COR-L47 (cell line): ENCODE data around the gene ZBTB26.
"Not testable (repeated sequence)": the region's sequence is repeated elsewhere in the genome, so short reads cannot be mapped to it uniquely, and the experiment has no call there.

Source experiments
- DNase-seq: peaks from one replicate; lab custom pipeline; 2025; lab: John Stamatoyannopoulos, UW

ZBTB26 gene

DNA sequence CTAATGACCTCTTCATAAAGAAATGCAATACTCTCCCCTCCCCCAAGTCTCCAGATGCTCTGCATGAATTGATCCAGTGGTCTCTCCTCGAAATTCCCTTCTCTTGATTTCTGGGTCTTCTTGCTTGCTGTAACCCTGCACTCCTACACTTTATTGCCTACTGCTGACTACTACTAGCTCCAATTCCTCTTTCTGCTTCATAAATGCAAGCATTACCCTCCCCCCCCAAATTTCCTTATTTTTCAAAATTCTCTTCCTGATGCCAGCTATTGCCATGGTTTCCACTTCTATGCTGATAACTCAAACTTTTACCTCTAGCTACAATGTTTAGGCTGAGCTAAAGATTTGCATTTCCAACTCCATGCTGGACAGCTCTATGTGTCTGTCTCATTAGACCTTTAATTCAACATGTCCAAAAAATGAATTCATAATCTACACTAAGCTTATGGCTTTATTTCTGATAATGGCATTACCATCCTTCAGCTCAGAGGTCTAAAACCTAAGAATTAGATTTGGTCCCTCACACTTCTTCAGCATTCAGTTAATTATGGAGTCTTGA is 1.4 kb downstream of the ZBTB26 start:
- DNase-seq, result no peak

DNA sequence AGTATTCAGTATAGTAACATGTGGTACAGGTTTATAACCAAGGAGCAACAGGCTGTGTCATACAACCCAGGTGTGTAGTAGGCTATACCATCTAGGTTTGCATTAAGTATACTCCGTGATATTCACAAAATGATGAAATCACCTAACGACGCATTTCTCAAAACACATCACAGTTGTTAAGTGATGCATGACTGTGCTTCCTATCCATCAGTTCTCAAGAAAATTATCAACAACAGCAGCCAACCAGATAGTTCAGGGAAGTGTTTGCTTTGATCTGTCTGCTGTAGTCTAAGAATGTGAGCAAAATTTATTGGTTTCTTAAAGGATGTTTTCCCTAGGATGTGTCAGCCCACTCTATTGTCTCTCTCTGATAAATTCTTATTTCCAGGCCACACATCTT is 7.4 kb downstream of the ZBTB26 start:
- no peak for DNase-seq

DNA sequence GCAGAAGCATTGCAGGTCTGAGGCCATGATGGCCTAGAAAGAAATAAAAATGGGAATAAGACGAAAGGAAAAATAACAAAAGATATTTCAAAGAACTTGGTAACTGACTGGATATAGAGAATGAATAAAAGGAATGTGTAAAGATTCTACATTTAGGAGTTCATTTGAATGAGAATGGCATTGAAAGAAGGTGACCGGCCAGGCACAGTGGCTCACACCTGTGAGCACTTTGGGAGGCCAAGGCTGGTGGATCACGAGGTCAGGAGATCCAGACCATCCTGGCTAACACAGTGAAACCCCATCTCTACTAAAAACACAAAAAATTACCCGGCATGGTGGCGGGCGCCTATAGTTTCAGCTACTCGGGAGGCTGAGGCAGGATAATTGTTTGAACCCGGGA is 8.6 kb downstream of the ZBTB26 start:
- DNase-seq, result no peak

DNA sequence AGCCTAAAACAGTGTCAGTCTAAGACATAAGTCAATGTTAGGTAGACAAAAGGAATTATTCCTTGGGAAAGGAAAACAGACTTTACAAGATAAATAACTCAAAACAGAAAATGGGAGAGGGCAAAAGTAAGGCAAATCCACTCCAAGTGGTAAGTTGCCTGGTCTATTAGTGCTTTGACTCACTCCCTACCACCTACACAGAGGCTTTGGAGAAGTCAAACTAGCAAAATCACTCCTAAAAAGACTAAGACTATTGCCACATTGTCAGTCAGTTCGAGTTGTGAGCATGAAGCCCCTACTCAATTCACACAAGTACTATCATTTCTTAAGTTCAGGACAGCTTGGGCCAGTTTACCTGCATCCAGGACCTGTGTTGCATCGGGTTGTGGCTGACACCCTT is 13.0 kb downstream of the ZBTB26 start:
- DNase-seq, result no peak

DNA sequence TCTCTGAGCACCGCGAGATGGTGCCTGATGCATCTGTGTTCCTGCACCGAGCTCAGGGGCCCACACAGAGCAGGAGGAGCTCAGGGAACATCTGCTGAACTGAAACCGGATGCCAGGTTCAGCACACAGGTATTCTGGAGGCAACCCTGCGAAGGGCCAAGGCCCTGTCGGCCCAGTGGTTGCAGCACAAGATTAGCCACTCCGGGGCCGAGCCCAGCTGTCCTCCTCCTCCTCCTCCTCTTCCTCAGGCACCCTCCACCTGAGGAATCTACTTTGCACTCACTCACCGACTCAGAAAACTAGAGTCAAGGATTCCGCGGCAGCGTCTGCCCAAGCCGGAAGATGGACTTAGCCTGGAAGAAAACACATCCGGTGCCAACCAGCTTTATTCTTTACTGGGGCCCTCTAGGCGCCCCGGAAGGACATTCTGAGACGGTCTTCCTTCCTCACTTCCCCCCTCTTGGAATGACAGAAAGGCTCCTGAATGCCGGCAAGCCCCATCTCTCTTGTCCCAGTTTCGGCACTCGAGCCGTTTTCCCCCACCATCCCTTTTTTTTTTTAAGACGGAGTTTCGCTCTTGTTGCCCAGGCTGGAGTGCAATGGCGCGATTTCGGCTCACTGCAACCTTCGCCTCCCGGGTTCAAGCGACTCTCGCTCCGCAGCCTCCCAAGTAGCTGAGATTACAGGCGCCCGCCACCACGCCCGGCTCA is 18.2 kb downstream of the ZBTB26 start, which contains the start of gene ZBTB6:
TSS of gene ZBTB6 (minus strand) at position 360 of the 710 bp plus-strand sequence. CDS start 1,251 bp downstream, outside the sequence.
- DNase-seq, result peak; percentile 82

DNA sequence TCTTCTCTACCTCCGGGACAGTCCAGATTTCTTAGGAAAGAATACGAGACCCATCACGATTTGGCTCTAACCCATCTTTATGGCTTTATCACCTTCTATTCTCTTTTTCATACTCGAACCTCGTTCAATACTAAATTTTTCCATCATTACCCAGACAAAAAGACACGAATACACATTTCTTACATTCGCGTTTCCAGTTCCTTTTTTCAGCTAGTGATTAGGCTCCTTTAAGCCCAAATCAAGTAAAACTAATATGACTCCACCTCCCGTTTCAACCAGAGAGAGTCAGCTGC is 18.7 kb downstream of the ZBTB26 start:
- DNase-seq, result no peak

DNA sequence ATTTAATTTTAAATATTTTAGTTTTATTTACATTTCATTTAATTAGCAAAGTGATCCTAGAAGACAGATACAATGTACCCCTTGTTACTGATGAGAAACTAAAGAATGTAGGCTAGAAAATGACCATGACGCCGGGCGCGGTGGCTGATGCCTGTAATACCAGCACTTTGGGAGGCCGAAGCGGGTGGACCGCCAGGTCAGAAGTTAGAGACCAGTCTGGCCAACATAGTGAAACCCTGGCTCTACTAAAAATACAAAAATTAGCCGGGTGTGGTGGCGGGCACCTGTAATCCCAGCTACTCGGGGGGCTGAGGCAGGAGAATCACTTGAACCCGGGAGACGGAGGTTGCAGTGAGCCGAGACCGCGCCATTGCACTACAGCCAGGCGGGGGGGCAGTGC is 25.2 kb downstream of the ZBTB26 start:
- DNase-seq, result not testable (repeated sequence)

DNA sequence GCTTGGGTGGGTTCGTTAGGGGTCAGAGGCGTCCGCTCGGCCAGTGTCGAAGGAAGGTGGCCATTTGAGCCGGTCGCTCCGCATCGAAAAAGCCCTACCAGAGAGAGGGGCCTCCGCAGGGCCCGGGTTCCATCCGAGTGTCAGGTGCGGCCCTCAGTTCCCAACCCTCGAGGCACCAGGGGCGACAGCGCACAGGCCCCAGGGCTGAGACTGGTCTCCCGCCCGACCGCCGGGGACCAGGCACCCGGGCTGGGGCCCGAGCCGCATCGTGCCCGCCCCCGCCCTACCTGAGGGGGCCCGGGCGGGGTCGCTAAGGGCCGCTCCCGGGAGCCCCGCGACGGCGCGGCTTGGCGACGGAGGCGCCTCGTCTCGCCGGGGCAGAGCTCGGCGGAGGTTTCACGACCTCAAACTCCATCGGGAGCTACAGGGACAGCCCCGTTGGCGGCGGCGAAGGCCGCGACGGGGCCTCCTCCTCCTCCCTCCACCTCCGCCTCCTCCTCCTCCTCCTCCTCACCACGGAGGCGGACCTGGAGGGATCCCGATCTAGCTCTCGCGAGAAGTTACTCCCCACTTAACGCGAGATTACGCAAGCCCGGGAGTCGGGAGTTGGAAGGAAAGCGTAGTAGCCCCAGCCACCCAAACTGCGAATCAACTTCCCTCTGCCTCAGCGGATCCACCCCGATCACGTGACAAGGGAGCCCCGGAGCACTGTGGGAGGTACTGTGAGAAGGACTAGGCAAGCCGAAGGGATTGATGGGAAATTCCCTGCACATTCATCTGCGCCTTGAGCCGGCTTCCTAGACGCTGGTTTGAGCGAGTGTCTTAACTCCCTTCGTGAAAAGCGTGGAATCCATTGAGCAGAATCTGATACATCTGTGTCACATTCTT is 26.2 kb downstream of the ZBTB26 start, which contains the start of gene RC3H2:
TSS of gene RC3H2 (minus strand) at position 537 of the 888 bp plus-strand sequence. CDS start 7,850 bp downstream, outside the sequence.
- peak; percentile 99 for DNase-seq

DNA sequence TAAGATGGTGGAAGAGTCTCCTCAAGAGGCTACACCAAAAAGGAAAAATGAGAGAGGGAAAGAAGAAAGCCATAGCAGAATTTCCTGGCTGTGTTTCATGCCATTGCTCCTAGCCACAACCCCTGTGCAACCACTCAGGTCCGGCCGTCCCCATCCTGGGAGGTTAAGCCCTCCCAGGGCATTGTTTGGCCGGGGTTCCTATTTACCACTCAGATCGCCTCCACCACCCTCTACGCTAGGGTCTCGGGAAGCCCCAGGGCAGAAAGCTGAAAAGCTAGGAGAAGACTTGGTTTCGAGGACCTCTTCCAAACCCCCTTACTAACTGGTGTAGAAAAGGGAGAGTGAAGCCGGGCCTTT is 26.9 kb downstream of the ZBTB26 start:
- DNase-seq, result peak; percentile 17

DNA sequence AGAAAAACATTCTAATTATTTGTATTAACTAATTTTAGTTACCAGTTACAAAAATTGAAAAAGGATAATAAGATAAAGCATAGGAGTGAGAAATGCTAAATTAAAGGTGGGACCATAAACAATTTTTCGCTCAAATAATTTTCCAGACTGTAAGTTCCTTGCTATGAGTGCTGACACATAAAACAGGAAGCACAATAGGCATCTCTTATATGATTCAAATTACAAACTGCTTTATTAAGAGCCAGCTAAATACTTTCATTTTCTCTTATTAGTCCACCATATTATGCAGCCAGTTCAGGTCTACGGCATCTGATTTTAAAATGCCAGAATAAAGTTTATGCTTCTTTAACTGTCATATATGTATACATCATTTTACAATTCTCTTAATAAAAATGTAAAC is 30.5 kb downstream of the ZBTB26 start:
- DNase-seq, result no peak

DNA sequence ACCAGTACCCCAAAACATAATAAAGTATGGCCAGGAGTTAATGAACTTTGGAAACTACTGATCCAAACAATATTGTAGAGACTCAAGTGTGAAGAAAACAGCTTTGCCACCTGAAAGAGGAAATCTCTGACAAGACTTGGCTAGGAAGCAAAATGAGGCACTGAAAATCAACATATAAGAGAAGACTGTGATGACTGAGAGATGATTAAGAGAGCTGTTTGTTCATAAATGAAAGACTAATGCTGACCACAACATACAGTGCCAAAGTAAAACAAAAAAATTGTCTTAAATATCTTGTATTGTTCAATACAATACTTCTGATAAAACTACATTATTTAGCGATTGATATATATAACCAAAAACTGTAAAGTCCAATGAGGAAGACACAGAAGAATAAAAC is 33.3 kb downstream of the ZBTB26 start:
- no peak for DNase-seq

DNA sequence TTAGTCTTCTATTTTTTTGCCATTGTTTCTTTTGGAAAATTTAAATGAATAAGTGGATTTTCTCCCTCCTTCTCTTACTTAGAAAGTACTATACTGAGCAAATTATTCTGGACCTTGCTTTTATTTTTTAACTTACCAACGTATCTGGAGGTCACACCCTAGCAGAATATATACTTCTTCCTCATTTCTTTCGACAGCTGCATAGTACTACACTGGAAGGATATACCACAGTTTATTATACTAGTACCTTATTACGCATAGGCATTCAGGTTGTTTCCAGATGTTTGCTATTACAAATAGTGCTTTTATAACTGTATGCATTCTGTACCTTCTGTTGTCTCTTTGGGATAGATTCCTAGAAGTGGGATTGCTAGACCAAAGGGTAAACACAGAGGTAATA is 42.8 kb downstream of the ZBTB26 start:
- DNase-seq, result no peak

DNA sequence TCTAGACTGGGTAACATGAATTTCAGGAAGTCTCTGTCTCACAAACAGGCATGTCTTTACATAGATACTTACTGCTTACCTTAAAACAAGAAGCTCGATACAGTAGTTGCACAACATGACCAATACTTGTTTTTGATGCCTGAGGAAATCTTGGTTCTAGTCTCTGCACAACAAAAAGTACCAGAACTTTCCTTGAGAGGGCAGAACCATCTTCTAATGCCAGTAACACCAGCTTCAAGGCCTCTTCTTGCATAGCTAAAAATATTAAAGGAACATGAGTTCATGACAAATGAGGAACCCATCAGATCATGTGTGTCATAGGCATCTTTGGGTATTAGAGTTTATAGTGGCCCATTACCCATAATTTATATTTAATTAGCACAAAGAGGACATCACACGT is 48.2 kb downstream of the ZBTB26 start:
- DNase-seq, result no peak

DNA sequence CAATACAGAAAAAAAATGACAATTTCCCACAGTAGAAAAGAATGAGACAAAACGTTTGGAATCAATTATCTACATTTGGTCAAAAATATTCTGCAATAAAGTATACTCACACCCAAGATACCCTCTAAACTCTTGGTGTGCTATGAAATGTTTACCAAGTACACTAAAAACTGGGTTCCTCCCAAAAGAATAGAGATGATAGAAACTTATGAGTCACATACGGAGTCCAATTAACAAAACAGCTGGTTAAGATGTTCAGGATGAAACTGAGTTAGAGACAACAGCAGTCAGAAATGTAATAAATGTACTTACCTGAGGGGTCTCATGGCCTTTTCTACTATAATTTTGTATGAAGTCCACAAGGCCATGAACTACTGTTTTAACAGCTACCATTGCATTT is 51.9 kb downstream of the ZBTB26 start:
- no peak for DNase-seq

DNA sequence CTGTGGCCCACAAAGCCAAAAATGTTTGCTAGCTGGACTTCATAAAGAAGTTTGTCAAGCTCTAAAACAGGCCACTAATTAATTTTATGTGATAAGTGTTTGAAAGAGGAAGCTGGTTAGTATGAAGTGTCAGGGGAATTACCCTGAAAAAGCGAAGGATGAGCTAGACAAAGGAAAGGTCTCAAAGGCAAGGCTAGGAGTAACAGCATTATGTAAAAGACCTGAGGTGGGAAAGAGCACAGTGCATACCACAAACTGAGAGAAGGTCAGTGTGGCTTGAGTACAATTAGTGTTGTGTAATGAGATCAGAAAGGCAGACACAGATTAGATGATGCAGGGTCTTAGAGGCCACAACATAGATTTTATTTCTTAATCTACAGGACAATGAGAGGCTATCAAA is 55.8 kb downstream of the ZBTB26 start:
- no peak for DNase-seq

DNA sequence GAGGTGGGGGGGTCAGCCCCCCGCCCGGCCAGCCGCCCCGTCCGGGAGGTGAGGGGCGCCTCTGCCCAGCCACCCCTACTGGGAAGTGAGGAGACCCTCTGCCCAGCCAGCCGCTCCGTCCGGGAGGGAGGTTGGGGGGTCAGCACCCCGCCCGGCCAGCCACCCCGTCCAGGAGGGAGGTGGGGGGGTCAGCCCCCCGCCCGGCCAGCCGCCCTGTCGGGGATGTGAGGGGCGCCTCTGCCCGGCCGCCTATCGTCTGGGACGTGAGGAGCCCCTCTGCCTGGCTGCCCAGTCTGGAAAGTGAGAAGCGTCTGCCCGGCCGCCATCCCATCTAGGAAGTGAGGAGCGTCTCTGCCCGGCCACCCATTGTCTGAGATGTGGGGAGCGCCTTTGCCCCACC is 64.0 kb downstream of the ZBTB26 start:
- DNase-seq, result not testable (repeated sequence)

DNA sequence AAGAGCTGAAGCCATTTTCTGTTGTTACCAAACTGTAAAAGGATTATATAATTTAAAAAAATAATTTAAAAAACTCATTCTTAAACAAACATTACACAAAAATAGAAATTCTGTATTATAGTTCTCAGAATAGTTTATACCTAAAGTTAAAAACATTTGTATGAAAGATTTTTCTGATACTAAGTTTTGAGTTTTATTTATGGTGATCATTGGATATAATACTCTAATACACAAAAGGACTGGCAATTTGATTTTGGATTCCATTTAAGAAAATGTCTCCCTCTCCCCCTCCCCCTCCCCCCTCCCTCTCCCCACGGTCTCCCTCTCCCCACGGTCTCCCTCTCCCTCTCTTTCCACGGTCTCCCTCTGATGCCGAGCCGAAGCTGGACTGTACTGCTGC is 65.2 kb downstream of the ZBTB26 start:
- DNase-seq, result no peak
